IMR-90 (cell line): ENCODE results near the gene ITGB1BP2.

Experiments used
- POLR2A ChIP-seq: IDR thresholded peaks from 2 replicates; pipeline ENCODE4 v1.6.1; 2012; ENCODE audit warnings: mild to moderate bottlenecking, low read depth, low read length
- RAD21 ChIP-seq: IDR thresholded peaks from 2 replicates; pipeline ENCODE4 v1.6.1; 2012; ENCODE audit warnings: low read length, improper control_type of control experiment
- TF ChIP-seq, protein P1 (sequence below): conservative IDR thresholded peaks from 2 replicates; pipeline ENCODE4 v1.5.1; 2012; ENCODE audit warnings: mild to moderate bottlenecking, low read depth, low read length, improper control_type of control experiment

DNA sequence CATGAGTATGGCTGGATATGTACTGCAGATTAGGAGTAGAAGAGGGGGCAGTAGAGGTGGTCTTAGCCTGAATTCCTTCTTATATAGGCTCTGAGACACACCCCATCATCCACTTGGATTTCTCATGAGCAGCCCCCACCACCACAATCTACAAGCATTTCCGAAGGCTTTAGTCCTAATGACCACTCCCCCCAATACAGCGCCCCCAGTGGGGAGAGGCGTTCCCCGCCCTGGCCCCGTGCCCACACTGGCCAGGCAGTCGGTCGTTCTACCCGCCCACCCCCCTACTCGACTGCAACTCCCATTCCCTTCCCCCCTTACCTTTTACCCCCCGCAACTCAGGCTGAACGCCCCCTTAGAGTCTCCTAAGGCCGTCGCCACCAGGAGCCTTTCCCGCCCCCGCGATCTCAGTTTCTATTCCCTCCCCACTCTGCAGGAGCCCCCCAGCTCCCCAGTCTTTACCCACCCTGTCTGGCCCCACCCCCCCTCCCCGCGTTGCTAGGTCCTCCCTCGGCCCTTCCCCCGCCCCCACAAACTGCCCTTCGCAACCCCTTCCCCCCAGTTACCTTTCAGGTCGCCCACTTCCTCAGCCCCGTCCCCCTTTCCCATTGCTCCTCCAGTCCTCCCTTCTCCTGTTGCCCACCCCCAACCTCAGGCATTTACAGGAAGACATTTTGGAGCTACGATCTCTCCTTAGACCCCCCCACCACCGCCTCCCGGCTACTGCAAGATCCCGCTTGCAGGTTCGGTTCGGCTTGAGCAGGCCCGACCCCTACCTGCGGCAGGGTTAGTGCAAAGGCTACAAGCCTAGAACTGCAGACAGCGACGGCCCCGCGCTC, 48.1 kb upstream of the ITGB1BP2 start:
- TF ChIP-seq, protein P1, sequence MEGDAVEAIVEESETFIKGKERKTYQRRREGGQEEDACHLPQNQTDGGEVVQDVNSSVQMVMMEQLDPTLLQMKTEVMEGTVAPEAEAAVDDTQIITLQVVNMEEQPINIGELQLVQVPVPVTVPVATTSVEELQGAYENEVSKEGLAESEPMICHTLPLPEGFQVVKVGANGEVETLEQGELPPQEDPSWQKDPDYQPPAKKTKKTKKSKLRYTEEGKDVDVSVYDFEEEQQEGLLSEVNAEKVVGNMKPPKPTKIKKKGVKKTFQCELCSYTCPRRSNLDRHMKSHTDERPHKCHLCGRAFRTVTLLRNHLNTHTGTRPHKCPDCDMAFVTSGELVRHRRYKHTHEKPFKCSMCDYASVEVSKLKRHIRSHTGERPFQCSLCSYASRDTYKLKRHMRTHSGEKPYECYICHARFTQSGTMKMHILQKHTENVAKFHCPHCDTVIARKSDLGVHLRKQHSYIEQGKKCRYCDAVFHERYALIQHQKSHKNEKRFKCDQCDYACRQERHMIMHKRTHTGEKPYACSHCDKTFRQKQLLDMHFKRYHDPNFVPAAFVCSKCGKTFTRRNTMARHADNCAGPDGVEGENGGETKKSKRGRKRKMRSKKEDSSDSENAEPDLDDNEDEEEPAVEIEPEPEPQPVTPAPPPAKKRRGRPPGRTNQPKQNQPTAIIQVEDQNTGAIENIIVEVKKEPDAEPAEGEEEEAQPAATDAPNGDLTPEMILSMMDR, result peak; percentile 47
- no peak for TF ChIP-seq RAD21
- no peak for TF ChIP-seq POLR2A
